Pulmonary artery endothelial cell (primary cell): ENCODE data around the gene CNOT8. TPM values are rescaled to one million over a fixed set of nuclear protein-coding genes. Genes with fewer than 3 reads are reported as not detected.
A peak's percentile ranks its signal among the peaks of the same experiment; 100 is the strongest.
"Not testable (repeated sequence)": the region's sequence is repeated elsewhere in the genome, so short reads cannot be mapped to it uniquely, and the experiment has no call there.

Experiments used
- DNase-seq: peaks from one replicate; pipeline ENCODE4 v3.0.0-alpha.2; 2011; ENCODE audit warnings: low read depth, low spot score
- total RNA-seq: library from RNA; depleted of rRNA; stranded (reverse); fragments of >200 nt; gene quantifications from 2 replicates; pipeline ENCODE4 v1.2.3, GENCODE V29; 2014

The CNOT8 gene
- total RNA-seq, 1 donor from 2014 or later = 74.1 TPM

DNA sequence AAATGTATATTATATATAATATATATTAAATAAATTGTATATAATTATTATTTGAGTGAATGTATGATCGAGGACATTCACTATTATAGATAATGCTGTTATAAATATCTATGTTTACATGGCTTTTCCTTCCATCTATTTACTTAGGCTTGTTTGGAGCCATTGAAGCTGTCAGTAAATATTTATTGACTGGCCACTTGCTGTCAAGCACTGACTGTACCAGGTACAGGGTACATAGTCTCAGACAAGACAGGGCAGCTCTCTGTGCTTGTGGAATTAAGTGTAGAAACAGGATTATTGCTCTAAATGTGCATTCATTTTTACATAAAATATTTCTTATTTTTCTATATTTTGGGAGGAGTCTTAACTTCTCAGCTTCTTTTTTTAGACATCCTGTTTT, 24.4 kb upstream of the CNOT8 start:
- DNase-seq = no peak

DNA sequence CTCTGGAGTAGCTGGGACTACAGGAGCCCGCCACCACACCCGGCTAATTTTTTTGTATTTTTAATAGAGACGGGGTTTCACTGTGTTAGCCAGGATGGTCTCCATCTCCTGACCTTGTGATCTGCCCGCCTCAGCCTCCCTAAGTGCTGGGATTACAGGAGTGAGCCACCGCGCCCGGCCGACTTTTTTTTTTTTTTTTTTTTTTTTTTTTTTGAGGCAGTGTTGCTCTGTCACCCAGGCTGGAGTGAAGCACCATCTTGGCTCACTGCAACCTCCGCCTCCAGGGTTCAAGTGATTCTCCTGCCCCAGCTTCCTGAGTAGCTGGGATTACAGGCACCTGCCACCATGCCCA, 22.8 kb upstream of the CNOT8 start:
- DNase-seq = not testable (repeated sequence)

DNA sequence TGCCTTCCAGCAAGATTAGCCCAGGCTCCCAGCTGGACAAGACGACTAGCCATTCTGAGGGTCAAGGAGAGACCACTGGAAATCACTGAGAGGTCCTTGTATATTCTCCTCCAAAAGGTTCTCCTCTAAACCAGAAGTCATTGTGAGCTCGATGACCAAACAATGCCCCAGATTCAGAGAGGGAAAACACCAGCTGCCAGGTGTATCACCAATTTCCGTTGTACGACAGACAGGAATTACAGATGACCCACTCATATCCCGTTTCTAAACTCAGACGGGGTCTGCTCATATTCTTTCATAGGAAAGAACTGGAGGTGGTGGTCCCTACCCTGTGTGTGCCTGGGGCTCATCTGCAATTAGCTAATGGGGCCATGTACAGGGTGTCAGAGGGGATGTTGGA, 22.2 kb upstream of the CNOT8 start:
- DNase-seq = no peak

DNA sequence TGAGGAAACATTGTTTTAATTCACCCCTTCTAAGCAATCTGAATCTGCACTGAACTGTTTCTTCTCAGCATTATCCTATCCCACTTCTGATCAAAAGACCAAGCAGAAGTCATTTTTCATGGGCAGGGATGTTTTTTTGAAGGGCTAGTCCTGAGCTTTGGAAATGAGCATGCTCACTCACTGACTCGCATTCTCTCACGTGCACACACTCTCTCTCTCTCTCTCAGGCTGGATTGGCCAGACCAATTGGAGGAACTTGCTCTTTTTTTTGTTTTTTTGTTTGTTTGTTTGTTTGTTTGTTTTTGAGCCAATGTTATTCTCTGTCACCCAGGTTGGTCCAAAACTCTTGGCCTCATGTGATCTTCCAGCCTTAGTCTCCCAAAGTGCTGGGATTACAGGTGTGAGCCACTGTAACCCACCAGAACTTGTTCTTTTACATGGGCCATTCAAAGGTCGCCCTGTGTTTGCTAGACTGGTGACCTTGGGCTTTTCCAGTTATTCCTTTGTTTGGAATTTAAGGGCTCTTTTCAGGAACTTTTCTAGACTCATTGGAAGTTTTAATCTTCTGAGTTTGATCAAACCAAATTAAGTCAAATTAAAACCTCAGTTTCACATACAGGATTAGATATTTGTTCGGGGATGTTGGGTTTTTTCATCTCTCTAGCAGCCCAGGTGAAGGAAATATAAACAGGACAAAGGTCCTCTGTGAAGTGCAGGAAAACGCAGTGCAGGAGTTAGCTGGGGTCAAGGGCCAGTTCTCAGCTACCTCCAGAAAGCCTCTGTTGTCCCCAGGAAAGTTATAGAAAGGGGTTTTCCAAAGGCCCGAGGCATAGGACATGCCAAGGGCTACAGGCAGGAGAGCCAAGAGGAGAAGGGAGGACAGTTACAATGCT, 21.2 kb upstream of the CNOT8 start:
- no peak for DNase-seq

DNA sequence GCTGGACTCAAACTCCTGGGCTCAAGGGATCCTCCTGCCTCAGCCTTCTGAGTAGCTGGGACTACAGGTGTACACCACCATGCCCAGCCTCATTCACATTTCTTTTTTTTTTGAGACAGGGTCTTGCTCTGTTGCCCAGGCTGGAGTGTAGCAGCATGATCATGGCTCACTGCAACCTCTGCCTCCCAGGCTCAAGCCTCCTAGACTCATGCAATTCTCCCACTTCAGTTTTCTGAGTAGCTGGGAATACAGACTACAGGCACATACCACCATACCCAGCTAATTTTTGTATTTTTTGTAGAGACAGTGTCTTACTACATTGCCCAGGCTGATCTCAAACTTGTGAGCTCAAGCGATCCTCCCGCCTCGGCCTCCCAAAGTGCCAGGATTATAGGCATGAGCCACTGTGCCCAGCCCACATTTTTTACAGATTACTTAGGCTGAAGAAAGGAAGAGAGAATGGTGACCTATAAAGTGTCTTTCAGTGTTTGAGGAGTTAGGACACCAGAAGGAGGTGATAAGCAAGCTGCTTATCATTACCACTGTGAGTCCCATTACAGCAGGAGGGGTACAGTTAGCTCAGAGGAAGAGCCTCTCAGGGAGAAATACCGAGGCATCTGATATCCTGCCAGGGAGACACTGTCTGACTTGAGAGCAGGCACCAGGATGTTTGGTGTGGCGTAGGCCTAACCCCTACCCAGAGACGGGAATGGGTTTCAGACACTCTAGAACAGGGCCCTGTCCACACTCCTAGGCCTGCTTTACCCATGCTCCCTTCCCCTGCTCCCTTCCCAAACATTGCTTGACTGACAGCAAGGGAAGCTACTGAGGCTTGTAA, 17.8 kb upstream of the CNOT8 start:
- DNase-seq = no peak

DNA sequence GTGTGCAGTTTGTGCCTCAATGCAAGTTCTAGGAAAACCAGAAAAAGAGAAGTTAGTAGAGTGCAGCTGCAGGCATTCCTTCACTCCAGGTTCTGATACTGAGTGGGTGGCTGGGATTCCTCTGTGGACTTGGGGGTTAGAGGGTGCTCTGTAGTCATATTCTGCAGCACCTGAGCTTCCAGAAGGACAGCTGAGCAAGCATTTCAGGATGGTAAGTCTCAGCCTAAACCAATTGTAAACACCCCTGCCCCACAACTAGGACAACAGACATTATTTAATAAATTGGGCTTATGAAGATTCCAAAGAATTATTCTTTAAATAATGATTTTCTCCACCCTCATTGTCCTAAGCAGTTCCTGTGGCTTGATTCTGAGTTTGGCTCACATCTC, 17.2 kb upstream of the CNOT8 start:
- no peak for DNase-seq

DNA sequence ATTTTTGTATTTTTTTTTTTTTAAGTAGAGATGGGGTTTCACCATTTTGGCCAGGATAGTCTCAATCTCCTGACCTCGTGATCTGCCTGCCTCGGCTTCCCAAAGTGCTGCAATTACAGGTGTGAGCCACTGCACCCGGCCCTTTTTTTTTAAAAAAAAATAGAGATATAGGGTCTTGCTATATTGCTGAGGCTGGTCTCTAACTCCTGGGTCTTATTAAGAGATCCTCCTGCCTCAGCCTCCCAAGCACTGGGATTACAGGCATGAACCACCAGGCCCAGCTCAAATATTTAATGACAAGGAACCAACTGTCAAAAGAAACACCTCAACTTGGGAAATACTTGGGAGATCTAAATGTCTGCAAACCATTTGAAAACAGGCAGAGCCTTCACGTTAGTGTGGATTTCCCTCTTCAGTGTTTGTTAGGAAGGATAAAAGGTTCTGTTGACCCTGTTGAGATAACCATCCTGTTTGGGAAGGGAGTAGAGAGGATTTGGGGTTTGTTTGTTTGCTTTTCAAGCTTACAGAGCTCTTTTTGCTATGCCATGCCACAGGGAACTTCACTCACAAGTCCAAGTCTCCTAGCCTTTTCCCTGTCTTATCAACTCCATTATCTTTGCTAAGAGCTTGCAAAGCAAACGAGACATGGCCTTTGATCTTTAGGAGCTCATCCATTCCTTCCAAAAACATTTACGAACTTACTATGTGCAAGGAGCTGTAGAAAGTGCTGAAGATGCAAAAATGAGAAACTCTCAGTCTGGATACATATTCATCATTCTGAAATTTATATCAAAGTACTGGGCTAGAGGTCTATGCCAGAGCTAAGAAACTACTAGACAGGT, 15.5 kb upstream of the CNOT8 start:
- DNase-seq = no peak

DNA sequence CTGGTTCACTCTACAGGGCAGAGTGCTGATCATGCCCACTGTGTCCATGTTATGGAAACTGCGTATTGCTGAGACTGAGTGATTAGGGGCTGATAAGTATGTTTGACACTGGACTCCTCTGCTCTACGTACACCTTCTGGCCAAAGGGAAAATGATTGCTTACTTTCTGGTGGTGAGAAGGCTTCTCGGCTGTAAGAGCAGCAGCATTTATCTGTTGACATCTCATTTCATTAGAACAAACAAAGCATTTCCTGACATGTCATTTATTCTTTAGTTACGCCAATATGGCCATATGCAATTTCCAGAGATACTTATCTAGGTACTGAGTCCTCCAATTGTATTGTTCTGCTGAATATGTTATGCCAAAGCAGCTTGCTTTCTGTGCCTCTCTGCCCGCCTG, 13.6 kb upstream of the CNOT8 start:
- no peak for DNase-seq

DNA sequence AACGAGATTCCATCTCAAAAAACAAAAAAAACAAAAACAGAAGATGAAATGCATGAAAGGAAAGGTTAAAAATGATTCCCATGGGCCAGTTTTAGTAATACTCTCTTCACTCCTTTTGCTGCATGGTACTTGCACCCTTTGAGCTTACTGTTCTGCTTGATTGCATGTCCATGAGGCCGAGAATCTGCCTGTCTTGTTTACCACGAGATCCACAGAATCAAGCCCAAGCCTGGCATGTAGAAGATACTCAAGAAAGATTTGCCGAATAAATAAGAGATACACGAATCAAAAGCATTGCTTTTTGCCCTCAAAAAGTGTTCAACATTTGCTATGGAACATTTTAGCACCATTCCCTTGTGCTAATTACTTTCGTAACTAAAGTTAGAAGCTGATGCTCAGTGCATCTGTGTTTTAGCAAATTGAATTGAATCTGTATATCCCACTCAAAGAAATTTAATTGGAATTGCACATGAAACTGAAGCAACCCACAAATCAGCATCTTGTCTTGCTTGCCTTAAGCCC, 9.1 kb upstream of the CNOT8 start:
- DNase-seq = no peak

- DNase-seq = no peak
These were observed 8.6 kb upstream of the CNOT8 start for GRCh38 chr5:154849791-154850201.

DNA sequence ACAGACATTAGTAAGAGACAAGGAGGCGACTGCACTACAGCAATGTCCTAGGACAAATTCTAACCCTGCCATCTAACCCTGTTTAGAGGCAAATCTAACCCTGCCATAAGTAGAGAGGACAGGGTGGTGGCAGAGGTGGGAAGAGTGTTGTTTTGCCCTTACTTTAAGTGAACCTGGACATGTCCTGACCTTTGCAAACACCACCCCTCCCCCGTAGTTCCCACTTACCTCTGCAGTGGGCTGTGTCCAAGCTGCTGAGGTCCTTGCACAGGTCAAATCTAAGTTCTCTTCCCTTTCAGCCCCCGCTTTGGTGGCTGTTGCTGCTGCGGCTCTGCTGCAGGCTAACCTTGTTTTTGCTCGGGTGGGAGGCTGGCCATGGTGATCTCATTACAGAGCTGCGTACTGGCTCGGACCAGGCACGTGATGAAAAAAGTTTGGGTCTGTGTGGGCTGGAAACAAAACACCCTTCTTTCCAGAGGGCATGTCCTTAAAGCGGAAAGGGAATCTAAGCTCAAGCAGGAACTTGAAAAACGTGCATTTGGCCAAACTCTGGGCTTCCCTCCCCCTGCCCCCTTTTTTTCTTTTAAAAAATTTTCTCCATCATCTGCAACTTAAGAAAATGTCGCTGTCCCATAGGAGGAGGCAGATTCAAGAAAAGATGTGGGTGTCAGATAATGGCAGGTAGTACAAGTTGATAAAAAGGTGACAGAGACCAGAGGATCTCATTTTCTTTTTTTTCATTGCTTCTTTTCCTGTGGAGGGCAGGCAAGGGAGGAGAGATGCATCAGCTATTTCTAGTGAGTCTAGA, 8.0 kb upstream of the CNOT8 start, which contains the start of gene FAXDC2:
Gene FAXDC2, minus strand, starts transcription at position 349 of the 808 bp plus-strand sequence. CDS start 12,425 bp downstream, outside the sequence.
- DNase-seq = peak; percentile 32

- DNase-seq = no peak
These were observed 7.1 kb upstream of the CNOT8 start for GRCh38 chr5:154851351-154851750.

- DNase-seq = peak; percentile 84
These were observed 714 bp upstream of the CNOT8 start for GRCh38 chr5:154857530-154858296.

GRCh38 chr5:154858972-154859871, 795 bp downstream of the CNOT8 start:
- DNase-seq = no peak

DNA sequence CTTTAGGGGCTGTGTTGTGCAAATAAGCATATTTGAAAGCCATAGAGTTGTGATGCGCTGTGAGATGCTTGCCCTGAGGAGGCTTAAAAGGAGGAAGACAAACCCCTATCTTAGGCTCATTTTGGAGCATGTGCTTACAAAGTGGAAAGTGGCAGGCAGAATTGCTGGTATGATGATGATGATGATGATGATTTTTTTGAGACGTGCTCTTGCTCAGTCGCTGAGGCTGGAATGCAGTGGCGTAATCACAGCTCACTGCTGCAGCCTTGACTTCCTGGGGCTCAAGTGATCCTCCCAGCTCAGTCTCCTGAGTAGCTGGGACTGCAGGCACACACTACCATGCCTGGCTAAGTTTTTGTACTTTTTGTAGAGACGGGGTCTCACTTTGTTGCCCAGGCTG, 1.7 kb downstream of the CNOT8 start:
- no peak for DNase-seq

GRCh38 chr5:154860765-154861164, 2.3 kb downstream of the CNOT8 start:
- no peak for DNase-seq

GRCh38 chr5:154861946-154862345, 3.5 kb downstream of the CNOT8 start:
- no peak for DNase-seq

DNA sequence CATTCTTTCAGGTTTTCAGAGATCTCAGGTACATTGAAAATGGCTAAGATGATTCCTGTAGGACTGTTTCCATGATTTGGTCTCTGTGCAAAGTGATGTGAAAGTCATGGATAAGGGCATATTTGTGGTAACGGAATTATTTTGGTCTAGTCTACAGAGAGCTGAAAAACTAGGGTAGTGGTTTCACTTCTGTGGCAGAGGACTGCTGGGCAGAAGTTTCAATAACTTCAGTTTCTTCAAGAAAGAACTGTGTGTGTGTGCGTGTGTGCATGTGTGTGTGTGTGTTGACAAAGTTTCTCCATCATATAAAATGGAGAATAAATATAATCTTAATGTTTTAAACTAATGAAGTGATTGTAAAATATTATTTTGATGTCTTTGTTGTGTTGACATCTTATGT, 4.3 kb downstream of the CNOT8 start:
- no peak for DNase-seq
